Dendritic cell treated with granulocyte-macrophage colony-stimulating factor and Interleukin-4, amounts not matched to agents 40 ng/mL and 50 ng/mL, for 4 days (primary cell): ENCODE results near the gene CCDC178.

Experiments
- H3K27ac Mint-ChIP-seq: one replicate; pipeline ENCODE4 v1.8.0; 2022; ENCODE audit warnings: mild to moderate bottlenecking, mixed read lengths
- H3K27me3 Mint-ChIP-seq: one replicate; pipeline ENCODE4 v1.8.0; 2022; ENCODE audit warnings: mild to moderate bottlenecking, mixed read lengths
- H3K36me3 Mint-ChIP-seq: one replicate; pipeline ENCODE4 v1.8.0; 2022; ENCODE audit warnings: low read depth, mixed read lengths
- H3K4me1 Mint-ChIP-seq: one replicate; pipeline ENCODE4 v1.8.0; 2022; ENCODE audit warnings: low read depth, mixed read lengths
- H3K4me3 Mint-ChIP-seq: one replicate; pipeline ENCODE4 v1.8.0; 2022; ENCODE audit warnings: mild to moderate bottlenecking, moderate library complexity, mixed read lengths
- H3K9me3 Mint-ChIP-seq: one replicate; pipeline ENCODE4 v1.8.0; 2022; ENCODE audit warnings: mixed read lengths
- intact Hi-C: fragments of 100-400 bp; cut with micrococcal nuclease; formaldehyde crosslinking; loops from one replicate; pipeline ENCODE4 v1.15.0; 2022

Gene CCDC178

GRCh38 chr18:32911660-32912284 lies 528.7 kb downstream of the CCDC178 start:
- Mint-ChIP-seq H3K27ac (no peak overlapping the region), H3K9me3 (peaks cover 10% of the 10 kb centered on the region), H3K36me3 (no peaks in the 10 kb centered on the region), H3K4me3 (no peak overlapping the region), H3K4me1 (peaks cover 4% of the 10 kb centered on the region), H3K27me3 (no peaks in the 10 kb centered on the region)
- intact Hi-C loops, result no loop called here

- Mint-ChIP-seq H3K9me3 (peaks cover 16% of the 10 kb centered on the region), H3K27ac (no peak overlapping the region), H3K4me1 (peaks cover 7% of the 10 kb centered on the region), H3K36me3 (no peaks in the 10 kb centered on the region), H3K27me3 (no peaks in the 10 kb centered on the region), H3K4me3 (no peak overlapping the region)
- intact Hi-C loops, result no loop called here
Measured at GRCh38 chr18:32910694-32911296, 529.7 kb downstream of the CCDC178 start.

GRCh38 chr18:32909798-32910561 lies 530.5 kb downstream of the CCDC178 start:
- Mint-ChIP-seq H3K27me3 (no peaks in the 10 kb centered on the region), H3K4me1 (peaks cover 7% of the 10 kb centered on the region), H3K9me3 (peaks cover 16% of the 10 kb centered on the region), H3K4me3 (no peak overlapping the region), H3K36me3 (no peaks in the 10 kb centered on the region), H3K27ac (no peak overlapping the region)
- intact Hi-C loops, result loop anchor here (5.0 kb wide), 1 partner anchor 47 kb away; no protein-coding TSS in a partner anchor

GRCh38 chr18:32908424-32908805 lies 532.1 kb downstream of the CCDC178 start:
- H3K36me3 Mint-ChIP-seq, result no peaks in the 10 kb centered on the region
- H3K9me3 Mint-ChIP-seq, result peaks cover 16% of the 10 kb centered on the region
- H3K27ac Mint-ChIP-seq, result no peak overlapping the region
- intact Hi-C loops, result loop anchor here (5.0 kb wide), 1 partner anchor 49 kb away; no protein-coding TSS in a partner anchor
- H3K4me1 Mint-ChIP-seq, result peaks cover 7% of the 10 kb centered on the region
- no peaks in the 10 kb centered on the region for H3K27me3 Mint-ChIP-seq
- H3K4me3 Mint-ChIP-seq, result no peak overlapping the region

- no peak overlapping the region for H3K4me3 Mint-ChIP-seq
- peaks cover 7% of the 10 kb centered on the region for H3K4me1 Mint-ChIP-seq
- H3K27me3 Mint-ChIP-seq, result no peaks in the 10 kb centered on the region
- H3K9me3 Mint-ChIP-seq, result peaks cover 16% of the 10 kb centered on the region
- H3K36me3 Mint-ChIP-seq, result no peaks in the 10 kb centered on the region
- intact Hi-C loops, result loop anchor here (5.0 kb wide), 1 partner anchor 49 kb away; no protein-coding TSS in a partner anchor
- H3K27ac Mint-ChIP-seq, result no peak overlapping the region
Measured at GRCh38 chr18:32907648-32908423, 532.7 kb downstream of the CCDC178 start.

GRCh38 chr18:32907311-32907585 lies 533.3 kb downstream of the CCDC178 start:
- peaks cover 7% of the 10 kb centered on the region for H3K4me1 Mint-ChIP-seq
- peaks cover 16% of the 10 kb centered on the region for H3K9me3 Mint-ChIP-seq
- H3K36me3 Mint-ChIP-seq, result no peaks in the 10 kb centered on the region
- H3K4me3 Mint-ChIP-seq, result no peak overlapping the region
- intact Hi-C loops, result loop anchor here (5.0 kb wide), 1 partner anchor 50 kb away; no protein-coding TSS in a partner anchor
- H3K27ac Mint-ChIP-seq, result no peak overlapping the region
- no peaks in the 10 kb centered on the region for H3K27me3 Mint-ChIP-seq

GRCh38 chr18:32906506-32907310 lies 533.8 kb downstream of the CCDC178 start:
- Mint-ChIP-seq H3K27me3 (no peaks in the 10 kb centered on the region), H3K9me3 (peaks cover 16% of the 10 kb centered on the region), H3K4me3 (no peak overlapping the region), H3K4me1 (peaks cover 7% of the 10 kb centered on the region), H3K36me3 (no peaks in the 10 kb centered on the region), H3K27ac (no peak overlapping the region)
- intact Hi-C loops, result loop anchor here (5.0 kb wide), 1 partner anchor 51 kb away; no protein-coding TSS in a partner anchor

- Mint-ChIP-seq H3K27ac (no peak overlapping the region), H3K36me3 (no peaks in the 10 kb centered on the region), H3K27me3 (no peaks in the 10 kb centered on the region), H3K9me3 (peaks cover 16% of the 10 kb centered on the region), H3K4me1 (peaks cover 7% of the 10 kb centered on the region), H3K4me3 (no peak overlapping the region)
- intact Hi-C loops, result loop anchor here (5.0 kb wide), 1 partner anchor 52 kb away; no protein-coding TSS in a partner anchor
Measured at GRCh38 chr18:32905651-32906050, 534.9 kb downstream of the CCDC178 start.

- intact Hi-C loops, result no loop called here
- no peaks in the 10 kb centered on the region for H3K27me3 Mint-ChIP-seq
- no peaks in the 10 kb centered on the region for H3K36me3 Mint-ChIP-seq
- H3K4me1 Mint-ChIP-seq, result peaks cover 7% of the 10 kb centered on the region
- no peak overlapping the region for H3K4me3 Mint-ChIP-seq
- H3K9me3 Mint-ChIP-seq, result peaks cover 15% of the 10 kb centered on the region
- H3K27ac Mint-ChIP-seq, result no peak overlapping the region
Measured at GRCh38 chr18:32902568-32903330, 537.8 kb downstream of the CCDC178 start.

GRCh38 chr18:32899819-32900218 lies 540.7 kb downstream of the CCDC178 start:
- Mint-ChIP-seq H3K36me3 (no peaks in the 10 kb centered on the region), H3K9me3 (no peaks in the 10 kb centered on the region), H3K4me3 (no peak overlapping the region), H3K4me1 (peaks cover 6% of the 10 kb centered on the region), H3K27ac (no peak overlapping the region), H3K27me3 (no peaks in the 10 kb centered on the region)
- intact Hi-C loops, result no loop called here

GRCh38 chr18:32896776-32897547 lies 543.6 kb downstream of the CCDC178 start:
- intact Hi-C loops, result no loop called here
- Mint-ChIP-seq H3K4me3 (no peak overlapping the region), H3K27me3 (no peaks in the 10 kb centered on the region), H3K4me1 (peaks cover 6% of the 10 kb centered on the region), H3K9me3 (no peaks in the 10 kb centered on the region), H3K36me3 (no peaks in the 10 kb centered on the region), H3K27ac (no peak overlapping the region)

GRCh38 chr18:32893915-32894314 lies 546.6 kb downstream of the CCDC178 start:
- H3K4me1 Mint-ChIP-seq, result peaks cover 6% of the 10 kb centered on the region
- no peaks in the 10 kb centered on the region for H3K9me3 Mint-ChIP-seq
- no peak overlapping the region for H3K27ac Mint-ChIP-seq
- H3K36me3 Mint-ChIP-seq, result no peaks in the 10 kb centered on the region
- intact Hi-C loops, result no loop called here
- no peaks in the 10 kb centered on the region for H3K27me3 Mint-ChIP-seq
- H3K4me3 Mint-ChIP-seq, result no peak overlapping the region
